ENCODE measurements around the gene SAGE1. TPM values are rescaled to one million over a fixed set of nuclear protein-coding genes. Genes with fewer than 3 reads are reported as not detected.
"Not testable (repeated sequence)": the region's sequence is repeated elsewhere in the genome, so short reads cannot be mapped to it uniquely, and the experiment has no call there.

SAGE1 gene
- total RNA-seq, 2 experiments from 2014 or later = not detected

DNA sequence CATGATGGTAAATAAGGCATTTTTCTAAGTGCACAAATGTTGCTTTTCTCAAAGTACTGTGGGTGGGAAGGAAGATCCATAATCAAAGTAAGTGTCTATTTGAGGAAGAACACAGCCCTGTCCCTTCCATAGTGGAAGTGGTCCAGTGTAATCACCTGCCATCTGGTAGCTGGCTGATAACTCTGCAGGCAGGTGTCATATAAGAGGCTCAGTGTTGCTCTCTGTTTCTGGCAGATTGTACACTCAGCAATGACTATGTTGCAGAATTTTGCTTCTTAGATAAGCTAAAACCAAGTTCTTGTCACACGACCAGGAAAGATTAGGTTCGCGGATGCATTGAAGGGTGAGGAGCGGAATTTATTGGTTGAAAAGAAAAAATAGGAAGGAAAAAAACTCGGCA lies 20.9 kb downstream of the SAGE1 start:
- ChIA-PET POLR2A (no interaction called here), CTCF (no interaction called here)
- no peaks in the 10 kb centered on the region for H3K4me1 ChIP-seq (ENCODE audit: insufficient read depth, low read length)
- Mint-ChIP-seq H3K4me1 (ENCODE audit: low read depth) (no peaks in the 10 kb centered on the region), H3K27me3 (no peaks in the 10 kb centered on the region), H3K9me3 (no peaks in the 10 kb centered on the region), H3K36me3 (ENCODE audit: low read depth) (no peaks in the 10 kb centered on the region), H3K4me3 (no peak overlapping the region), H3K27ac (no peak overlapping the region)
- H3K9me3 ChIP-seq (ENCODE audit: control insufficient read depth in 1 of 2, insufficient read depth in 1 of 2, low read length in 2 of 2) = no peaks in the 10 kb centered on the region
- TF ChIP-seq, protein P1, sequence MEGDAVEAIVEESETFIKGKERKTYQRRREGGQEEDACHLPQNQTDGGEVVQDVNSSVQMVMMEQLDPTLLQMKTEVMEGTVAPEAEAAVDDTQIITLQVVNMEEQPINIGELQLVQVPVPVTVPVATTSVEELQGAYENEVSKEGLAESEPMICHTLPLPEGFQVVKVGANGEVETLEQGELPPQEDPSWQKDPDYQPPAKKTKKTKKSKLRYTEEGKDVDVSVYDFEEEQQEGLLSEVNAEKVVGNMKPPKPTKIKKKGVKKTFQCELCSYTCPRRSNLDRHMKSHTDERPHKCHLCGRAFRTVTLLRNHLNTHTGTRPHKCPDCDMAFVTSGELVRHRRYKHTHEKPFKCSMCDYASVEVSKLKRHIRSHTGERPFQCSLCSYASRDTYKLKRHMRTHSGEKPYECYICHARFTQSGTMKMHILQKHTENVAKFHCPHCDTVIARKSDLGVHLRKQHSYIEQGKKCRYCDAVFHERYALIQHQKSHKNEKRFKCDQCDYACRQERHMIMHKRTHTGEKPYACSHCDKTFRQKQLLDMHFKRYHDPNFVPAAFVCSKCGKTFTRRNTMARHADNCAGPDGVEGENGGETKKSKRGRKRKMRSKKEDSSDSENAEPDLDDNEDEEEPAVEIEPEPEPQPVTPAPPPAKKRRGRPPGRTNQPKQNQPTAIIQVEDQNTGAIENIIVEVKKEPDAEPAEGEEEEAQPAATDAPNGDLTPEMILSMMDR (IDR thresholded peaks at IDR 0.05) = no peak
- no peaks in the 10 kb centered on the region for H3K36me3 ChIP-seq (ENCODE audit: insufficient read depth, low read length)
- H3K4me3 ChIP-seq (ENCODE audit: low read length) = no peak overlapping the region
- H3K27me3 ChIP-seq (ENCODE audit: control insufficient read depth in 1 of 2, insufficient read depth in 2 of 2, low read length in 2 of 2) = no peaks in the 10 kb centered on the region
- DNase-seq = no peak
- no peak for ATAC-seq (ENCODE audit: poor library complexity)
- intact Hi-C loops (cut with DNase I, micrococcal nuclease) = no loop called here
- no peak overlapping the region for H3K27ac ChIP-seq (ENCODE audit: low read depth in 1 of 2, low read length in 2 of 2)

DNA sequence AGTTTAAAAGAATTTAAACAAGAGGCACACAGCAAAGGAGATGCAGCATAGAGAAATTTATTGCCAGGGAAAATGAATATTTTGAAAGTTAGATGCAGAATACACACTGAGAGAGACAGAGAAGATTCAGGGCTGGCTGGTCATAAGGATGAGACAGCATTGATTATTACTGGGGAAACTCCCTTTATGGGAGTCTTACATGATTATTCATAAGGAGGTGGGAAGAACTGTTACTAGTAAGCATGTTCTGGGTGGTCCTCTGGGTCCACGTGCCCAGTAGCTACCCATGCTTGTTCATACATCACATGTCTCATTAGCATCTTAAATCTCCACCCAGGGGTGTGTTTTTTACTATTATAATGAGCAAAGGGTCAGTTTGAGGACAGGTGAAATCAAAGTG lies 27.0 kb downstream of the SAGE1 start:
- H3K4me3 ChIP-seq (ENCODE audit: low read length); H3K36me3 Mint-ChIP-seq (ENCODE audit: low read depth); CTCF ChIA-PET; H3K27ac Mint-ChIP-seq; POLR2A ChIA-PET; H3K9me3 Mint-ChIP-seq; H3K9me3 ChIP-seq (ENCODE audit: control insufficient read depth in 1 of 2, insufficient read depth in 1 of 2, low read length in 2 of 2); H3K27me3 ChIP-seq (ENCODE audit: control insufficient read depth in 1 of 2, insufficient read depth in 2 of 2, low read length in 2 of 2); H3K4me1 Mint-ChIP-seq (ENCODE audit: low read depth); H3K27me3 Mint-ChIP-seq; intact Hi-C loops (cut with DNase I, micrococcal nuclease); H3K36me3 ChIP-seq (ENCODE audit: insufficient read depth, low read length); DNase-seq; H3K4me3 Mint-ChIP-seq; H3K27ac ChIP-seq (ENCODE audit: low read depth in 1 of 2, low read length in 2 of 2); ATAC-seq (ENCODE audit: poor library complexity); H3K4me1 ChIP-seq (ENCODE audit: insufficient read depth, low read length): not testable (repeated sequence)

DNA sequence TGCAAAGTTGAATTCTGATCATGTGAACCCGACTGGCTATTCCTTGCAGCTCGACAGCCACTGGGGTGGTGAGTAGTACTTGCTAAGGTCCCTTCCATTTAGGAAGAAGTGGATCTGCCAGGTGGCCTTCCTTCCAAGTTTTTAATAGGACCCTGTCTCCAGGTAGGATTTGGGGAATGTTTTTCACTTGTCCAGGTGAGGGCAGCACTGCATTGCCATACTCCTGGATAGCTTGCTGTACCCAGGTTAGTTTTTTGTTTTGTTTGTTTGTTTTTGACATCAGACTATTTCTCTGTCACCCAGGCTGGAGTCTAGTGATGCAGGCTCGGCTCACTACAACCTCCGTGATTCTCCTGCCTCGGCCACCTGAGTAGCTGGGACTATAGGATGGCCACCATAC lies 29.8 kb downstream of the SAGE1 start:
- Mint-ChIP-seq H3K4me1 (ENCODE audit: low read depth) (no peaks in the 10 kb centered on the region), H3K36me3 (ENCODE audit: low read depth) (no peaks in the 10 kb centered on the region), H3K4me3 (no peak overlapping the region), H3K27ac (no peak overlapping the region), H3K27me3 (no peaks in the 10 kb centered on the region), H3K9me3 (no peaks in the 10 kb centered on the region)
- H3K36me3 ChIP-seq (ENCODE audit: insufficient read depth, low read length) = no peaks in the 10 kb centered on the region
- TF ChIP-seq, protein P1 (IDR thresholded peaks at IDR 0.05) = no peak
- H3K4me3 ChIP-seq (ENCODE audit: low read length) = no peak overlapping the region
- no peaks in the 10 kb centered on the region for H3K9me3 ChIP-seq (ENCODE audit: control insufficient read depth in 1 of 2, insufficient read depth in 1 of 2, low read length in 2 of 2)
- ATAC-seq (ENCODE audit: poor library complexity) (no peak), DNase-seq (no peak)
- H3K4me1 ChIP-seq (ENCODE audit: insufficient read depth, low read length) = no peaks in the 10 kb centered on the region
- ChIA-PET CTCF (no interaction called here), POLR2A (no interaction called here)
- no peak overlapping the region for H3K27ac ChIP-seq (ENCODE audit: low read depth in 1 of 2, low read length in 2 of 2)
- intact Hi-C loops (cut with DNase I, micrococcal nuclease) = no loop called here
- H3K27me3 ChIP-seq (ENCODE audit: control insufficient read depth in 1 of 2, insufficient read depth in 2 of 2, low read length in 2 of 2) = no peaks in the 10 kb centered on the region

DNA sequence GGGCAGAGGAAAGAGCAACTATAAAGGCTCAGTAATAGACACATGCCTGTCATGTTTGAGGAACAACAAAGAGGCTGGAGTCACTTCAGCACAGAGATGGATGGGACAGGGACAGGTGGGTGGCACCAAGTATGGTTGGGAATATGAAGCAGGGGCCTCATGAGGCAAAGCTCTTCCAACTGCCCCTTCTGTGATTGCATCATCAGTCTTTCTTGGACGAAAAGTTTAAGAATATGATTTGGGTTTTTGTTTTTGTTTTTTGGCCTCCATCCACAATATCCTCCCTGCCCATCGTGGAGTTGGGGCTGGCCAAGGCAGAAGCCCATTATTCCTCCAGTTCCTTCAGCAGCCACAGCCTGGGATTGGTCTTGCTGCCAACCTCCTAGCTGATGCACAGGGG lies 34.4 kb downstream of the SAGE1 start:
- H3K27ac Mint-ChIP-seq = no peak overlapping the region
- ChIA-PET POLR2A (no interaction called here), CTCF (no interaction called here)
- TF ChIP-seq, protein P1 (IDR thresholded peaks at IDR 0.05) = no peak
- DNase-seq = no peak
- no peaks in the 10 kb centered on the region for H3K4me1 Mint-ChIP-seq (ENCODE audit: low read depth)
- H3K4me3 ChIP-seq (ENCODE audit: low read length) = no peak overlapping the region
- H3K36me3 ChIP-seq (ENCODE audit: insufficient read depth, low read length) = no peaks in the 10 kb centered on the region
- no peaks in the 10 kb centered on the region for H3K4me1 ChIP-seq (ENCODE audit: insufficient read depth, low read length)
- no peaks in the 10 kb centered on the region for H3K27me3 Mint-ChIP-seq
- no peaks in the 10 kb centered on the region for H3K36me3 Mint-ChIP-seq (ENCODE audit: low read depth)
- no peaks in the 10 kb centered on the region for H3K9me3 ChIP-seq (ENCODE audit: control insufficient read depth in 1 of 2, insufficient read depth in 1 of 2, low read length in 2 of 2)
- no peak for ATAC-seq (ENCODE audit: poor library complexity)
- H3K27me3 ChIP-seq (ENCODE audit: control insufficient read depth in 1 of 2, insufficient read depth in 2 of 2, low read length in 2 of 2) = no peaks in the 10 kb centered on the region
- no peak overlapping the region for H3K27ac ChIP-seq (ENCODE audit: low read depth in 1 of 2, low read length in 2 of 2)
- no peaks in the 10 kb centered on the region for H3K9me3 Mint-ChIP-seq
- H3K4me3 Mint-ChIP-seq = no peak overlapping the region
- intact Hi-C loops (cut with DNase I, micrococcal nuclease) = no loop called here

Data from CD4-positive, alpha-beta T cell (primary cell).